Keratinocyte (primary cell): ENCODE data around the gene HNRNPUL2. TPM values are rescaled to one million over a fixed set of nuclear protein-coding genes. Genes with fewer than 3 reads are reported as not detected.

ENCODE experiments used
- DNase-seq: peaks from one replicate; pipeline ENCODE4 v3.0.0-alpha.2; 2011; ENCODE audit warnings: low read depth, missing footprints, low spot score
- FAIRE-seq: peaks from 2 replicates; lab custom pipeline; 2011; peaks lifted over from hg19 to GRCh38; lab: Jason Lieb, UNC
- H2AFZ ChIP-seq: 2 replicates; pipeline ENCODE4 v1.6.0; 2012; ENCODE audit warnings: low read length, control low read depth, inconsistent platforms; ENCODE audit not compliant: control insufficient read depth
- H3K27ac ChIP-seq: 2 replicates; pipeline ENCODE4 v1.5.1; 2011; ENCODE audit warnings: low read length; ENCODE audit not compliant: control insufficient read depth, insufficient read depth
- H3K27me3 ChIP-seq: 3 replicates; pipeline ENCODE4 v1.6.0; 2011; ENCODE audit warnings: low read length; ENCODE audit not compliant: control insufficient read depth, insufficient read depth; ENCODE audit errors: extremely low read depth
- H3K36me3 ChIP-seq, 2 experiments: 2 replicates in 1 of 2; 3 replicates in 1 of 2; pipeline ENCODE4 v1.5.1; 2011; ENCODE audit warnings: low read length in 2 of 2, mild to moderate bottlenecking in 1 of 2; ENCODE audit not compliant: control insufficient read depth in 2 of 2, insufficient read depth in 2 of 2; ENCODE audit errors: extremely low read depth in 1 of 2
- H3K4me1 ChIP-seq: 3 replicates; pipeline ENCODE4 v1.5.1; 2011; ENCODE audit warnings: low read length; ENCODE audit not compliant: control insufficient read depth, insufficient read depth; ENCODE audit errors: extremely low read depth
- H3K4me2 ChIP-seq: 3 replicates; pipeline ENCODE4 v1.6.0; 2011; ENCODE audit warnings: low read depth, low read length; ENCODE audit not compliant: control insufficient read depth, insufficient read depth; ENCODE audit errors: extremely low read depth
- H3K4me3 ChIP-seq, 3 experiments: fragments of 200-600 bp in 1 of 3; sonication (generic) in 1 of 3; 2 replicates in 2 of 3; 3 replicates in 1 of 3; pipeline ENCODE4 v1.5.1; 2011 to 2016; ENCODE audit warnings: low read length in 3 of 3, mild to moderate bottlenecking in 3 of 3, control low read depth in 2 of 3, inconsistent platforms in 1 of 3, low read depth in 1 of 3, mixed read lengths in 1 of 3, mixed run types in 1 of 3, moderate library complexity in 1 of 3; ENCODE audit not compliant: control insufficient read depth in 2 of 3, insufficient read depth in 2 of 3; ENCODE audit errors: extremely low read depth in 1 of 3
- H3K79me2 ChIP-seq: 2 replicates; pipeline ENCODE4 v1.6.0; 2012; ENCODE audit warnings: low read length; ENCODE audit not compliant: control insufficient read depth, insufficient read depth
- H3K9ac ChIP-seq: 3 replicates; pipeline ENCODE4 v1.6.0; 2011; ENCODE audit warnings: low read length; ENCODE audit not compliant: control insufficient read depth, insufficient read depth; ENCODE audit errors: extremely low read depth
- H3K9me1 ChIP-seq: 3 replicates; pipeline ENCODE4 v1.6.0; 2011; ENCODE audit warnings: low read length; ENCODE audit not compliant: control insufficient read depth, insufficient read depth; ENCODE audit errors: extremely low read depth
- H3K9me3 ChIP-seq: 2 replicates; pipeline ENCODE4 v1.5.1; 2012; ENCODE audit warnings: low read depth, low read length; ENCODE audit not compliant: control insufficient read depth
- H4K20me1 ChIP-seq: 3 replicates; pipeline ENCODE4 v1.6.0; 2011; ENCODE audit warnings: low read length; ENCODE audit not compliant: control insufficient read depth, insufficient read depth; ENCODE audit errors: extremely low read depth
- CTCF ChIP-seq, 3 experiments: IDR thresholded peaks in 1 of 3; conservative IDR thresholded peaks in 1 of 3; optimal IDR thresholded peaks in 1 of 3; 2 replicates in 2 of 3; 3 replicates in 1 of 3; pipeline versions ENCODE3 to v1.5.1; 2011; ENCODE audit warnings: low read length in 3 of 3, mild to moderate bottlenecking in 3 of 3, moderate library complexity in 2 of 3, control low read depth in 1 of 3, inconsistent platforms in 1 of 3; ENCODE audit not compliant: insufficient read depth in 2 of 3; ENCODE audit errors: extremely low read depth in 1 of 3
- EZH2 ChIP-seq: IDR thresholded peaks from one replicate; pipeline ENCODE4 v1.6.1; 2012; ENCODE audit warnings: inconsistent platforms, mild to moderate bottlenecking, low read length, moderate library complexity
- dilution Hi-C: fragments of 300-500 bp; cut with MboI; formaldehyde crosslinking; loops from one replicate; pipeline ENCODE4 v1.7.0; 2020; ENCODE audit warnings: low sequenced_read_pairs; ENCODE audit not compliant: extremely low pct_ligation_motif_present
- polyA plus RNA-seq, 5 experiments: library from polyadenylated mRNA; depleted of rRNA in 3 of 5; stranded (reverse) in 3 of 5; stranded (forward) in 1 of 5; unstranded in 1 of 5; fragments of >200 nt; gene quantifications; 1 replicate in 1 of 5; 2 replicates in 3 of 5; 3 replicates in 1 of 5; pipeline versions ENCODE4 v1.2.1 to v1.2.3, GENCODE V29; 2011 to 2012; ENCODE audit warnings: missing spikeins in 2 of 5, low read depth in 1 of 5, low replicate concordance in 1 of 5

HNRNPUL2 gene
- polyA plus RNA-seq, 1 donor (not counting 4 experiments of a cell fraction or from before 2014, with no cell fraction given): 29.0 TPM

- Histone ChIP-seq H3K79me2 (peaks cover 30% of the 10 kb centered on the region), H3K27ac (peak overlapping the region; percentile 91)
Observed at GRCh38 chr11:62678433-62678769, 48.9 kb downstream of the HNRNPUL2 start.

GRCh38 chr11:62677714-62678113, 49.5 kb downstream of the HNRNPUL2 start:
- dilution Hi-C loops: no loop called here
- peaks cover 32% of the 10 kb centered on the region for H3K79me2 ChIP-seq
- no peaks in the 10 kb centered on the region for H3K9me3 ChIP-seq
- no peaks in the 10 kb centered on the region for H3K27me3 ChIP-seq
- no peak for TF ChIP-seq EZH2
- no peak for TF ChIP-seq CTCF (optimal IDR thresholded peaks at IDR 0.05 in 1 of 3, IDR thresholded peaks at IDR 0.05 in 1 of 3, conservative IDR thresholded peaks at IDR 0.05 in 1 of 3; ENCODE audit: extremely low read depth in 1 of 3, insufficient read depth in 2 of 3, low read length in 3 of 3)
- H3K36me3 ChIP-seq: peaks cover 11 to 19% of the 10 kb centered on the region in 2 experiments
- FAIRE-seq (no peak), DNase-seq (no peak)
- peak overlapping the region; percentile 93 to 100 (median 97) for H3K4me3 ChIP-seq
- H3K9me1 ChIP-seq: no peaks in the 10 kb centered on the region
- H3K4me2 ChIP-seq: peak overlapping the region; percentile 99
- H3K27ac ChIP-seq: peak overlapping the region; percentile 91
- H3K4me1 ChIP-seq: peaks cover 20% of the 10 kb centered on the region
- no peak overlapping the region for H2AFZ ChIP-seq
- H3K9ac ChIP-seq: peak overlapping the region; percentile 95
- H4K20me1 ChIP-seq: no peaks in the 10 kb centered on the region

More at GRCh38 chr11:62678433-62678769, 48.9 kb downstream of the HNRNPUL2 start:
- Histone ChIP-seq H3K4me2 (peak overlapping the region; percentile 99), H3K9me1 (no peaks in the 10 kb centered on the region), H3K27me3 (no peaks in the 10 kb centered on the region), H3K4me3 (peak overlapping the region; percentile 93 to 100 (median 97)), H3K36me3 (peaks cover 11 to 19% of the 10 kb centered on the region in 2 experiments), H3K9ac (peak overlapping the region; percentile 95), H3K9me3 (no peaks in the 10 kb centered on the region), H2AFZ (peak overlapping the region; percentile 83), H3K4me1 (peaks cover 16% of the 10 kb centered on the region), H4K20me1 (no peaks in the 10 kb centered on the region)
- dilution Hi-C loops: no loop called here
- TF ChIP-seq EZH2: no peak
- no peak for TF ChIP-seq CTCF (optimal IDR thresholded peaks at IDR 0.05 in 1 of 3, IDR thresholded peaks at IDR 0.05 in 1 of 3, conservative IDR thresholded peaks at IDR 0.05 in 1 of 3; ENCODE audit: extremely low read depth in 1 of 3, insufficient read depth in 2 of 3, low read length in 3 of 3)
- no peak for DNase-seq
- no peak for FAIRE-seq
